HuH-7.5 (cell line): Measurements from ENCODE around the gene SPRYD3.

Experiments
- DNase-seq: peaks from one replicate; pipeline ENCODE4 v3.0.0; 2011; ENCODE audit warnings: low spot score

Gene SPRYD3

DNA sequence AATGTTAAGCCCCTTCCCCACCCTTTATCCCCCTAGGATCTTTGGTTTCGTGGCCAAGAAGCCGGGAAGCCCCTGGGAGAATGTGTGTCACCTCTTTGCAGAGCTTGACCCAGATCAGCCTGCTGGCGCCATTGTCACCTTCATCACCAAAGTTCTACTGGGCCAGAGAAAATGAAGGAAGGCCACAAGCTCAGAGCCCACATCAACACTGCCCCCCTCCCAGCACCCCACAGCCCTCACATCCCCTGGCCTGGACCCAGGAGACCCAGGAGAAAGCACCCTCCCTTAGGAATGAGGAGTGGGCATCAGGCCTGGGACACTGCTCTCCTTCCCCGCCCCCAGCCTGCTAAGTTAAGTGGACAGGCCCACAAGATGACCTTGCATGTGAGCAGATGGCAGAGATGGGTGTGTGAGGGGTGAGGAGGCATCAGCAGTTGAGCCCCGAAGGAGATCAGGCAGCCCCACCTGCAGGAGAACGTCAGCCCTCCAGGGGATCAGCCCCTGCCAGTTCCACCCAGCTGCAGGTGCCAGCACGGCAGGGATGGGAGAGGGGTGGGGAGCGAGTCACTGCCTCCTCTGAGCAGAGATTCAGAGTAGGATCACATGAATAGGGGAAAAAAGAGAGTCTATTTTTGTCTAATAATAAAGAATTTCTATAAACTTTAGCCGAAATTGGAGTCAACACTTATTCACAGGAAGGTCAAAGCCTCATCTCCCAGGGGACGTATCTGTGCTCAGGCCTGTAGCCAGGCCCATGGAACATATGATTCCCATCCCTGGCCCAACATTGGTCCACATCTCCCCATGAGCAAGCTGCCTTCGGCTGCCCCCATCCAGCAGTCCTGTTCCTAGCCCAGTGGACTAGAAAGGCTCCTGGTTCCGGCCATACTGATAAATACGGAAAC lies 15.2 kb downstream of the SPRYD3 start:
- DNase-seq: no peak

- DNase-seq: no peak
Observed at GRCh38 chr12:53062977-53063707, 16.0 kb downstream of the SPRYD3 start.

- no peak for DNase-seq
Observed at GRCh38 chr12:53062011-53062961, 16.9 kb downstream of the SPRYD3 start.

GRCh38 chr12:53061404-53062010 lies 17.7 kb downstream of the SPRYD3 start:
- peak; percentile 80 for DNase-seq

DNA sequence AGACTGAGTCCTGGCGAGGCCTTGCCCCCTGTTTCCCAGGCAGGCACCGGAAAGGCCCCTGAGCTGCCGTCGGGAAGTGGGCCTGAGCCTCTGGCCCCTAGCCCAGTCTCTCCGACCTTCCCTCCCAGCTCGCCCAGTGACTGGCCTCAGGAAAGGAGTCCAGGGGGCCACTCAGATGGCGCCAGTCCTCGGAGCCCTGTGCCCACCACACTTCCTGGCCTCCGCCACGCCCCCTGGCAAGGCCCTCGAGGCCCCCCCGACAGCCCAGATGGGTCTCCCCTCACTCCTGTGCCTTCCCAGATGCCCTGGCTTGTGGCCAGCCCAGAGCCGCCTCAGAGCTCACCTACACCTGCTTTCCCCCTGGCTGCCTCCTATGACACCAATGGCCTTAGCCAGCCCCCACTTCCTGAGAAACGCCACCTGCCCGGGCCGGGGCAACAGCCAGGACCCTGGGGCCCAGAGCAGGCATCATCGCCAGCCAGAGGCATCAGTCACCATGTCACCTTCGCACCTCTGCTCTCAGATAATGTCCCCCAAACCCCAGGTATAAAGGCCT lies 18.4 kb downstream of the SPRYD3 start:
- DNase-seq: no peak

DNA sequence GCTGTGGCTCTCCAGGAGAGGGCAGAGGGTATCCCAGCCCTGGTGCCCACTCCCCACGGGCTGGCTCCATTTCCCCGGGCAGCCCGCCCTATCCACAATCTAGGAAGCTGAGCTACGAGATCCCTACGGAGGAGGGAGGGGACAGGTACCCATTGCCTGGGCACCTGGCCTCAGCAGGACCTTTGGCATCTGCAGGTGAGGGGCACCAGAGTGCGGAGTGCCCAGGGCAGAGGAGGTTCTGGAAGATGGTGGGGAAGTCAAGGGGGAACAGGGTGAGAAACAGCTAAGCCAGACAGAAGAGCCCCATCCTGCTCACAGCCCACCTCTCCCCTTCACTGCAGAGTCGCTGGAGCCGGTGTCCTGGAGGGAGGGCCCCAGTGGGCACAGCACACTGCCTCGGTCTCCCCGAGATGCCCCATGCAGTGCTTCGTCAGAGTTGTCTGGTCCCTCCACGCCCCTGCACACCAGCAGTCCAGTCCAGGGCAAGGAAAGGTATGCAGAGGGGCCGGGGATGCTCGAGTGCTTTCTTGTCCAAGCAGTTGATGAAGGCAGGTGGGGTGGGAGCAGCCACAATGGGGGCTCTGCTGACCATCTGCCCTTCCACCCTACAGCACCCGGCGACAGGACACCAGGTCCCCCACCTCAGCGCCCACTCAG lies 19.0 kb downstream of the SPRYD3 start:
- DNase-seq: no peak

- no peak for DNase-seq
Observed at GRCh38 chr12:53059434-53060063, 19.6 kb downstream of the SPRYD3 start.

DNA sequence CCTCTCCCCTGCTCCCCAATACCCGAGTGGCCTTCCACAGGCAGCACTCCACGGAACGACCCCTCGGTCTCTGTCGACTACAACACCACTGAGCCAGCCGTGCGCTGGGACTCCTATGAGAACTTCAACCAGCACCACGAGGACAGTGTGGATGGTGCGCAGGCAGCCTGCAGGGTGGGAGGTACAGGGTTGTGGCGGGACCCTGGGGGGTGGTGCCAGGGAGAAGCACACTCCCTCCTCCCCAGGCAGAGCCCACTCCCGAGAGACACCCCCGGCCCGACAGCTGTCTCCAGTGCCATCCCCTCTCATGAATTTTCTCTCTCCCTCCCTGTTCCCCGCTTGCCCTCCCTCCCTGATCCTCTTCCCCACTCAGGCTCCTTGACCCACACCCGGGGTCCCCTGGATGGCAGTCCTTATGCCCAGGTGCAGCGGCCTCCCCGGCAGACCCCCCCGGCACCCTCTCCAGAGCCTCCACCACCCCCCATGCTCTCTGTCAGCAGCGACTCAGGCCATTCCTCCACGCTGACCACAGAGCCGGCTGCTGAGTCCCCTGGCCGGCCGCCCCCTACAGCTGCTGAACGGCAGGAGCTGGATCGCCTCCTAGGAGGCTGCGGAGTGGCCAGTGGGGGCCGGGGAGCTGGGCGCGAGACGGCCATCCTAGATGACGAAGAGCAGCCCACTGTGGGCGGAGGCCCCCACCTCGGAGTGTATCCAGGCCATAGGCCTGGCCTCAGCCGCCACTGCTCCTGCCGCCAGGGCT lies 20.3 kb downstream of the SPRYD3 start:
- no peak for DNase-seq

DNA sequence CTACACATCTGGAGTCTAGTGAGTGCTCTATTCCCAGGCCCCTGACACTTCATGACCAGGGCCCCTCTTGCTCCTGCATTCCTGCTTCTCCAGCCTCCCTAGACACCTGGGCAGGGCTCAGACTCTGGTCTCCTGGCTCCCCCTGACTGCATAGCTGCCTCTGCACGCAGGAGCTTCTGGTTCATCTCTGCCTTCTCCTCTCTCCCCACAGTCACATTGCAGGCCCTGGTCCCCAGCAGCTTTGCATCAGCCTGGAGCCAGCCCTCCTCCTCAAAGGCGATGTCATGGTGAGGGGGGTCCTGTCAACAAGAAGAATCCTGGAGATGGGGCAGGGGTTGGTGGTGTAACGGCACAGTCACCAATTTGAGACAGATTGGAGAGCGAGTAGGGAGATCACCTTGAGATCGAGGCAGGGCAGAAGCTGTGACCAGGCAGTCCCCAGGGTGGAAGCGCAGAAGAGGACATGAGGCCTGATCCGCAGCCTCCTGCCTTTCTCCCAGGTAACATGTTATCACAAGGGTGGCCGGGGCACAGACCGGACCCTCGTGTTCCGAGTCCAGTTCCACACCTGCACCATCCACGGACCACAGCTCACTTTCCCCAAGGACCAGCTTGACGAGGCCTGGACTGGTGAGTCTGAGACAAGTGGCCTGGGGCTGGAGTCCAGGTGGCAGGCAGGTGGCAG lies 21.2 kb downstream of the SPRYD3 start:
- no peak for DNase-seq

- no peak for DNase-seq
Observed at GRCh38 chr12:53056901-53057300, 22.3 kb downstream of the SPRYD3 start.

GRCh38 chr12:53056296-53056695 lies 22.9 kb downstream of the SPRYD3 start:
- DNase-seq: no peak

DNA sequence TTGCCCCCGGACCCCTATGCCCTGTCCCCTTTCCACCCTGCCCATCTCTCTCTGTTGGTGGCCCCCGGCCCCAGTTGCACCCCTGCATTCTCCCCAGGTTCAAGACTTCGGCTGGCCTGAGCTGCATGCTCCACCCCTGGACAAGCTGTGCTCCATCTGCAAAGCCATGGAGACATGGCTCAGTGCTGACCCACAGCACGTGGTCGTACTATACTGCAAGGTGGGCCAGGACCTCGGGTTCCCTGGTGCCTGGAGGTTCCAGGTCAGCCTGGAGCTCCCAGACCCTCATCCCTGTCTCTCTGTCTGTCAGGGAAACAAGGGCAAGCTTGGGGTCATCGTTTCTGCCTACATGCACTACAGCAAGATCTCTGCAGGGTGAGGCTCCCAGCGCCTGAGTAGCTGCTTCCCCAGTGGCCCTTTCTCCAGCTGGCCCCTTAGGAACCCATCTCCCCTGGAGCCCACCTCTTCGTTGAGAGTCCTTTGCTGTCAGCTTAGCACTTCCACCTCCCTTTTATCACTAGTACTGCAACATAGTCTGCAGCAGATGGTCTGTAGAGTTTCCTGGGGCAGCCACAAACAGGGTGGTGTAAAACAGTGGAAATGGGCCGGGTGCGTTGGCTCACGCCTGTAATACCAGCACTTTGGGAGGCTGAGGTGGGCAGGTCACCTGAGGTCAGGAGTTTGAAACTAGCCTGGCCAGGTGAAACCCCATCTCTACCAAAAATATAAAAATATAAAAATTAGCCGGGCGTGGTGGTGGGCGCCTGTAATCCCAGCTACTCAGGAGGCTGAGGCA lies 23.5 kb downstream of the SPRYD3 start:
- no peak for DNase-seq

GRCh38 chr12:53054112-53054878 lies 24.9 kb downstream of the SPRYD3 start:
- peak; percentile 96 for DNase-seq

- peak; percentile 72 for DNase-seq
Observed at GRCh38 chr12:53053218-53054111, 25.7 kb downstream of the SPRYD3 start.

- DNase-seq: no peak
Observed at GRCh38 chr12:53052419-53053217, 26.6 kb downstream of the SPRYD3 start.
